ENCODE measurements around the gene PON1. TPM values are rescaled to one million over a fixed set of nuclear protein-coding genes. Genes with fewer than 3 reads are reported as not detected.

The PON1 gene
- polyA plus RNA-seq, 1 donor (not counting 4 experiments of a cell fraction or from before 2014, with no cell fraction given) = not detected

DNA sequence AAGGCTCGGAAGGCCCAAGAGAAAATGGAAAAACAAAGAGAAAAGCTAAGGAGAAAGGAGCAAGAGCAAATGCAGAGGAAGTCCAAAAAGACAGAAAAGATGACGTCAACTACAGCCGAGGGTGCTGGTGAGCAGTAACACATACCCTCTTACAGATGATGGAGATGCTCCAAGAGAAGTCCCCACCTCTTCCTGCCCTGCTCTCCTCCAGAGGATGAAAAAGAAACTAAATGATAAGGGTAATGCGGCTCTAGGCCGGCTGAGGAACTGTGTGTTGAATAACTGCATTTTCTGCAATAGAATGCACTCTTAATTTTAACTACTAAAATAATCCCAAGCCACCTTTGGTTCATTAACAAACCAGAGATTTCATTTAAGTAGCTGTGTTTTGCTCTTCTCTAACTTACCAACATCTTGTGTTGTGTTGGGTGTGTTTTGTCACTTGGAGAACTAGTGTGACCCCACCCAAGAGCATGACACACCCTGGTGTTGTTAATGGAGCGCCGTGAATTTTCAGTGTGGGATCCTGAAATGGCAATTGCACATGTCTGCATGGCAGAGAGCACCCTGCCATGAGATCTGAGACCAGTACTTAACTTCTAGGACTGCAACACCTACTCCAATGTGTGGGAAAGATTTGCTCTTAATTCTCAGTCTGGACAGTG lies 34.0 kb downstream of the PON1 start:
- DNase-seq (ENCODE audit: low read depth, low spot score) = no peak
- H3K9me1 ChIP-seq (ENCODE audit: control insufficient read depth, extremely low read depth, insufficient read depth, low read length) = no peaks in the 10 kb centered on the region
- no peak overlapping the region for H2AFZ ChIP-seq (ENCODE audit: control insufficient read depth, low read length)
- H3K4me2 ChIP-seq (ENCODE audit: control insufficient read depth, extremely low read depth, insufficient read depth, low read depth, low read length) = no peak overlapping the region
- H4K20me1 ChIP-seq (ENCODE audit: control insufficient read depth, extremely low read depth, insufficient read depth, low read length) = no peaks in the 10 kb centered on the region
- H3K4me3 ChIP-seq (ENCODE audit: control insufficient read depth in 2 of 3, extremely low read depth in 1 of 3, insufficient read depth in 2 of 3, low read depth in 1 of 3, low read length in 3 of 3) = no peak overlapping the region
- no peak overlapping the region for H3K27ac ChIP-seq (ENCODE audit: control insufficient read depth, insufficient read depth, low read length)
- no peaks in the 10 kb centered on the region for H3K9me3 ChIP-seq (ENCODE audit: control insufficient read depth, low read depth, low read length)
- TF ChIP-seq, protein P1, sequence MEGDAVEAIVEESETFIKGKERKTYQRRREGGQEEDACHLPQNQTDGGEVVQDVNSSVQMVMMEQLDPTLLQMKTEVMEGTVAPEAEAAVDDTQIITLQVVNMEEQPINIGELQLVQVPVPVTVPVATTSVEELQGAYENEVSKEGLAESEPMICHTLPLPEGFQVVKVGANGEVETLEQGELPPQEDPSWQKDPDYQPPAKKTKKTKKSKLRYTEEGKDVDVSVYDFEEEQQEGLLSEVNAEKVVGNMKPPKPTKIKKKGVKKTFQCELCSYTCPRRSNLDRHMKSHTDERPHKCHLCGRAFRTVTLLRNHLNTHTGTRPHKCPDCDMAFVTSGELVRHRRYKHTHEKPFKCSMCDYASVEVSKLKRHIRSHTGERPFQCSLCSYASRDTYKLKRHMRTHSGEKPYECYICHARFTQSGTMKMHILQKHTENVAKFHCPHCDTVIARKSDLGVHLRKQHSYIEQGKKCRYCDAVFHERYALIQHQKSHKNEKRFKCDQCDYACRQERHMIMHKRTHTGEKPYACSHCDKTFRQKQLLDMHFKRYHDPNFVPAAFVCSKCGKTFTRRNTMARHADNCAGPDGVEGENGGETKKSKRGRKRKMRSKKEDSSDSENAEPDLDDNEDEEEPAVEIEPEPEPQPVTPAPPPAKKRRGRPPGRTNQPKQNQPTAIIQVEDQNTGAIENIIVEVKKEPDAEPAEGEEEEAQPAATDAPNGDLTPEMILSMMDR (optimal IDR thresholded peaks at IDR 0.05 in 1 of 3, IDR thresholded peaks at IDR 0.05 in 1 of 3, conservative IDR thresholded peaks at IDR 0.05 in 1 of 3; ENCODE audit: extremely low read depth in 1 of 3, insufficient read depth in 2 of 3, low read length in 3 of 3) = no peak
- TF ChIP-seq EZH2 (IDR thresholded peaks at IDR 0.05; ENCODE audit: low read length) = no peak
- FAIRE-seq = no peak
- no peaks in the 10 kb centered on the region for H3K27me3 ChIP-seq (ENCODE audit: control insufficient read depth, extremely low read depth, insufficient read depth, low read length)
- H3K79me2 ChIP-seq (ENCODE audit: control insufficient read depth, insufficient read depth, low read length) = no peaks in the 10 kb centered on the region
- no peak overlapping the region for H3K9ac ChIP-seq (ENCODE audit: control insufficient read depth, extremely low read depth, insufficient read depth, low read length)
- no peaks in the 10 kb centered on the region for H3K36me3 ChIP-seq (ENCODE audit: control insufficient read depth in 2 of 2, extremely low read depth in 1 of 2, insufficient read depth in 2 of 2, low read length in 2 of 2)
- H3K4me1 ChIP-seq (ENCODE audit: control insufficient read depth, extremely low read depth, insufficient read depth, low read length) = no peaks in the 10 kb centered on the region
- dilution Hi-C loops (cut with MboI; ENCODE audit: extremely low pct_ligation_motif_present, low sequenced_read_pairs) = no loop called here

DNA sequence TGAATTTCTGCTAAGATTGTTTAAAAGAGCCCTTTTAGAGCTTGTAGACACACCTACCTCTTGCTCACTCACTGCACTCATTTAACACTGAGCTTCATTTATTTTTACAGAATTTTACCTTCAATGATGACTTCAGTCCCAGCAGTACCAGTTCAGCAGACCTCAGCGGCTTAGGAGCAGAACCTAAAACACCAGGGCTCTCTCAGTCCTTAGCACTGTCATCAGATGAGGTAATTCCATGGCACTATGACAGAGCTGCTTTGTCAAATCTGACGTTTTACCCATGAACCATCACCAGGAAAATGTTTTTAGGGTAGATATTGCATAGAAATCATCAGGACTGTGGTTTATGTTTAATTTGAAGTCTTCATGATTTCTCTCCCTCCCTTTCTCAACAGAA lies 38.2 kb downstream of the PON1 start:
- Histone ChIP-seq H3K27me3 (ENCODE audit: control insufficient read depth, extremely low read depth, insufficient read depth, low read length) (no peaks in the 10 kb centered on the region), H3K9ac (ENCODE audit: control insufficient read depth, extremely low read depth, insufficient read depth, low read length) (no peak overlapping the region), H3K4me2 (ENCODE audit: control insufficient read depth, extremely low read depth, insufficient read depth, low read depth, low read length) (no peak overlapping the region), H3K9me1 (ENCODE audit: control insufficient read depth, extremely low read depth, insufficient read depth, low read length) (no peaks in the 10 kb centered on the region), H3K9me3 (ENCODE audit: control insufficient read depth, low read depth, low read length) (no peaks in the 10 kb centered on the region), H3K27ac (ENCODE audit: control insufficient read depth, insufficient read depth, low read length) (no peak overlapping the region), H3K4me1 (ENCODE audit: control insufficient read depth, extremely low read depth, insufficient read depth, low read length) (no peaks in the 10 kb centered on the region), H4K20me1 (ENCODE audit: control insufficient read depth, extremely low read depth, insufficient read depth, low read length) (no peaks in the 10 kb centered on the region), H3K4me3 (ENCODE audit: control insufficient read depth in 2 of 3, extremely low read depth in 1 of 3, insufficient read depth in 2 of 3, low read depth in 1 of 3, low read length in 3 of 3) (no peak overlapping the region), H3K79me2 (ENCODE audit: control insufficient read depth, insufficient read depth, low read length) (no peaks in the 10 kb centered on the region), H3K36me3 (ENCODE audit: control insufficient read depth in 2 of 2, extremely low read depth in 1 of 2, insufficient read depth in 2 of 2, low read length in 2 of 2) (no peaks in the 10 kb centered on the region), H2AFZ (ENCODE audit: control insufficient read depth, low read length) (no peak overlapping the region)
- FAIRE-seq (no peak), DNase-seq (ENCODE audit: low read depth, low spot score) (no peak)
- dilution Hi-C loops (cut with MboI; ENCODE audit: extremely low pct_ligation_motif_present, low sequenced_read_pairs) = no loop called here
- TF ChIP-seq, protein P1 (optimal IDR thresholded peaks at IDR 0.05 in 1 of 3, IDR thresholded peaks at IDR 0.05 in 1 of 3, conservative IDR thresholded peaks at IDR 0.05 in 1 of 3; ENCODE audit: extremely low read depth in 1 of 3, insufficient read depth in 2 of 3, low read length in 3 of 3) = no peak
- TF ChIP-seq EZH2 (IDR thresholded peaks at IDR 0.05; ENCODE audit: low read length) = no peak

Data from keratinocyte (primary cell).